Bronchial epithelial cell (primary cell): Measurements from ENCODE around the gene KIAA0319L. TPM values are rescaled to one million over a fixed set of nuclear protein-coding genes. Genes with fewer than 3 reads are reported as not detected.

ENCODE experiments used
- DNase-seq: peaks from one replicate; pipeline ENCODE4 v3.0.0-alpha.2; 2010; ENCODE audit warnings: low read depth
- FAIRE-seq: peaks from 2 replicates; lab custom pipeline; 2011; peaks lifted over from hg19 to GRCh38; lab: Jason Lieb, UNC
- H3K27me3 ChIP-seq: 2 replicates; pipeline ENCODE4 v1.5.1; 2011; ENCODE audit warnings: low read length; ENCODE audit not compliant: control insufficient read depth, insufficient read depth
- H3K36me3 ChIP-seq: 2 replicates; pipeline ENCODE4 v1.5.1; 2011; ENCODE audit warnings: low read length; ENCODE audit not compliant: control insufficient read depth, insufficient read depth
- H3K4me3 ChIP-seq: 2 replicates; pipeline ENCODE4 v1.5.1; 2011; ENCODE audit warnings: mild to moderate bottlenecking, low read depth, low read length, control low read depth
- total RNA-seq: library from RNA; depleted of rRNA; stranded (reverse); fragments of >200 nt; gene quantifications from 2 replicates; pipeline ENCODE4 v1.2.1, GENCODE V29; 2014
- TF ChIP-seq, protein P1 (sequence below): IDR thresholded peaks from 2 replicates; pipeline ENCODE4 v1.5.1; 2011; ENCODE audit warnings: mild to moderate bottlenecking, moderate library complexity, low read length, control low read depth, inconsistent platforms; ENCODE audit not compliant: insufficient read depth, severe bottlenecking

The KIAA0319L gene
- total RNA-seq, 1 donor from 2014 or later: 26.6 TPM

- H3K27me3 ChIP-seq: no peaks in the 10 kb centered on the region
- peaks cover 5% of the 10 kb centered on the region for H3K36me3 ChIP-seq
- FAIRE-seq (no peak), DNase-seq (no peak)
- TF ChIP-seq, protein P1, sequence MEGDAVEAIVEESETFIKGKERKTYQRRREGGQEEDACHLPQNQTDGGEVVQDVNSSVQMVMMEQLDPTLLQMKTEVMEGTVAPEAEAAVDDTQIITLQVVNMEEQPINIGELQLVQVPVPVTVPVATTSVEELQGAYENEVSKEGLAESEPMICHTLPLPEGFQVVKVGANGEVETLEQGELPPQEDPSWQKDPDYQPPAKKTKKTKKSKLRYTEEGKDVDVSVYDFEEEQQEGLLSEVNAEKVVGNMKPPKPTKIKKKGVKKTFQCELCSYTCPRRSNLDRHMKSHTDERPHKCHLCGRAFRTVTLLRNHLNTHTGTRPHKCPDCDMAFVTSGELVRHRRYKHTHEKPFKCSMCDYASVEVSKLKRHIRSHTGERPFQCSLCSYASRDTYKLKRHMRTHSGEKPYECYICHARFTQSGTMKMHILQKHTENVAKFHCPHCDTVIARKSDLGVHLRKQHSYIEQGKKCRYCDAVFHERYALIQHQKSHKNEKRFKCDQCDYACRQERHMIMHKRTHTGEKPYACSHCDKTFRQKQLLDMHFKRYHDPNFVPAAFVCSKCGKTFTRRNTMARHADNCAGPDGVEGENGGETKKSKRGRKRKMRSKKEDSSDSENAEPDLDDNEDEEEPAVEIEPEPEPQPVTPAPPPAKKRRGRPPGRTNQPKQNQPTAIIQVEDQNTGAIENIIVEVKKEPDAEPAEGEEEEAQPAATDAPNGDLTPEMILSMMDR: no peak
- H3K4me3 ChIP-seq: no peak overlapping the region
Observed at GRCh38 chr1:35532497-35533223, 24.5 kb downstream of the KIAA0319L start.

DNA sequence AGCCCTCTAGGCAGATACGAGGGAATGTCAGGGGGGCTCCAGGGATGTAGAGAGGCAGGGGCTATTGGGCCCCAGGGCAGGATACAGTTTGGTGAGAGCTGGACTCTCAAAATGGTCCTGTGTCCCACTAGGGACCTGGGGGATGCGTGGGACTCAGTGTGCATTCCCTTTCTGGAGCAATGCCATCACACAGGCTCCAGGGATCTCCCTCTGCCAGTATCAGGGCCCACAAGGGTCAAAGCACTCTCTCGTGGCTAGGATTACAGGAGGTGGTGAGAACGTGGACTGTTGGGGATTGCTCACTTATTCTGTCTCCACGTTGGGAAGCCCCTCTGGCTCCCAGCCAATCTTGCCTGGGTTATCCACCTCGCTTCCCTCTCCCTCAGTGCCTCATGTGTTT lies 25.8 kb downstream of the KIAA0319L start:
- Histone ChIP-seq H3K4me3 (no peak overlapping the region), H3K36me3 (peaks cover 5% of the 10 kb centered on the region), H3K27me3 (no peaks in the 10 kb centered on the region)
- FAIRE-seq (no peak), DNase-seq (no peak)
- TF ChIP-seq, protein P1: no peak

DNA sequence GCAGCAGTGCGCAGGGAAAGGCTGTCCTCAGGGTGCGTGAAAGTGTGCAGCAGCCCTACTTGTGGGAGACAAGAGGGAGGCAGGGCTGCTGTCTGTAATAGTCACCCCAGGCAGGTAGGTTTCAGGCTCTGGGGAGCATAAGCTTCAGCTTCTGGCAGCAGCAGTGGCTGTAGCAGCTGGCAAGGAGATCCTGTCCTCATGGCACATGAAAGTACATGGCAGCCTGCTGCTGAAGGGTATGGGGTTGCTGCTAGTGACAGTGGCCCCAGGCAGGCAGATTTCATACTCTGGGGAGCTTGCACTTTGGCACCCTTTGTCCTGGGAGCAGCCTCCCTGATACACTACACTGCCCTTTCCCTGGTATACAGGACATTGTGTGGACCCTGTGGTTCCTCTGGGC lies 26.3 kb downstream of the KIAA0319L start:
- FAIRE-seq: peak; percentile 32

DNA sequence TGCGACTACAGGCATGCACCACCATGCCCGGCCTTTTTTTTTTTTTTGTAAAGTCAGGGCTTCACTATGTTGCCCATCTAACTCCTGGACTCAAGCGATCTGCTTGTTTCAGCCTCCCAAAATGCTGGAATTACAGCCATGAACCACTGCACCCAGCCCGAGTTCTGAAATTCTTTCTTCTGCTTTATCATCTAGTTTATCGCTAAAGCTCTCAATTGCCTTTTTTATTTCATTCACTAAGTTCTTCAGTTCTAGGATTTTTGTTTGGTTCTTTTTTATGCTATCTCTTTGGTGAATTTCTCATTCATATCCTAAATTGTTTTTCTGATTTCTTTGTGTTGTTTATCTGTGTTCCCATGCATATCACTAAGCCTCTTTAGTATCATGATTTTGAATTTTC lies 27.0 kb downstream of the KIAA0319L start:
- DNase-seq (no peak), FAIRE-seq (no peak)
- Histone ChIP-seq H3K4me3 (no peak overlapping the region), H3K36me3 (peaks cover 5% of the 10 kb centered on the region), H3K27me3 (no peaks in the 10 kb centered on the region)
- TF ChIP-seq, protein P1: no peak

More for the DNA sequence above, 26.3 kb downstream of the KIAA0319L start:
- Histone ChIP-seq H3K4me3 (no peak overlapping the region), H3K27me3 (no peaks in the 10 kb centered on the region), H3K36me3 (peaks cover 5% of the 10 kb centered on the region)
- TF ChIP-seq, protein P1: no peak
- DNase-seq: no peak

DNA sequence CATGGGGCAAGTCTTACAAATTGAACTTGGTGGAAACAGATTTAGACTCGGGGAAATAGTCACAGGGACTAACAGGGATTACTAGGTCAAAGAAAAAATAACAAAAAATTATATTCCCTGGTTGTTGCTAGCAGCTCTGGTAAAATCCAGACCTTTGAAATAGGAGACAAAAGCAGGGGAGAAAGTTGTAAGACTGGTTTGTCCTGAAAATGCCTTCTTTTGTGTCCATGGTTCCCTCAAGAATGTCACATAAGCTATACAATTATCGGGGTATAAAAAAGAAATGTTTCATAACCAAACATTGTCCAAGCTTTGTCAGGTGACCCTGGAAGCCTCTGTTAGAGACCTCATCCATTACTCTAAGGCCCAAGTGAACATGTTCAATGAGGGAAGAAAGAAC lies 33.1 kb downstream of the KIAA0319L start:
- H3K4me3 ChIP-seq: no peak overlapping the region
- DNase-seq (peak; percentile 45), FAIRE-seq (no peak)
- H3K27me3 ChIP-seq: no peaks in the 10 kb centered on the region
- TF ChIP-seq, protein P1: no peak
- H3K36me3 ChIP-seq: no peaks in the 10 kb centered on the region
